Measurements from ENCODE around the gene ZNF532.

DNA sequence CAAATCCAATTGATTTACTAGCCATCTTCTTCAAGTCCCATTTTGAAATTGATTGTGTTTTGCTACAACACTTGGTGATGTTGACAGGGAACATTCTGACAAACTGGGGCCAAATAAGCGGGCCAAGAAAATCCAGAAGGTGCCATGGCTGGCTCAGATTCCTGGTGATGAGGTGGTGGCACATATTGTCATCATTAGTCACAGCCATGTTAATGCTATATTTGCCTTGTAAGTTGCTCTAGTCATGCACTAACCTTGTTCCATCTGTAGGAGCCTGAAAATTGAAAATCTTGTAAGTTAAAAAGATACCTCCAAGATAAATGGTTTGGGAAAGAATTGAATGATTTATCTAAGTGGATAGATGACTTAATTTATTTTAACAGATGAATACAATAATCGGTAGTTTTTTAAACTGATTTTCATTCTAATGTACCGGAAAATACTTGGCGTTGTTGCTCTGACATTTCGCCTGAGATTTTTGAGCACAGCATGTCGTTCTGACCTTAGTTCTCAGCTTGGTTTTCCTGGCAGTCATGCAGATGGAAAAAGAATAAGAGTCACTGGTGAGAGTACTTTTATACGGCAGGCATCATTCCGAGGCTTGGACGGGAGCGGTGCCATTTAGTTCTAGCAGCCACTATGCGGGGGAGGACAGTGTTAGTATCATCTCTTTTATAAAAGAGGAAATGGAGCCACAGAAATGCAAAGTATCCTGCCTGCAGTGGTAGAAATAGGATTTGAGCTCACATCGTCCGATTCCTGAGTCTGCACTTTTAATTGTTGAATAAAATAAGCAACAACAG, 133.9 kb downstream of the ZNF532 start:
- TF ChIP-seq POLR2AphosphoS5 (IDR thresholded peaks at IDR 0.05; ENCODE audit: borderline replicate concordance, low read depth, low read length), result no peak
- TF ChIP-seq EZH2 (IDR thresholded peaks at IDR 0.05), result no peak

All from SK-N-MC (cell line).